Keratinocyte (primary cell): ENCODE data around the gene CHCHD6. TPM values are rescaled to one million over a fixed set of nuclear protein-coding genes. Genes with fewer than 3 reads are reported as not detected.

Source experiments
- DNase-seq: peaks from one replicate; pipeline ENCODE4 v3.0.0-alpha.2; 2011; ENCODE audit warnings: low read depth, missing footprints, low spot score
- FAIRE-seq: peaks from 2 replicates; lab custom pipeline; 2011; peaks lifted over from hg19 to GRCh38; lab: Jason Lieb, UNC
- H2AFZ ChIP-seq: 2 replicates; pipeline ENCODE4 v1.6.0; 2012; ENCODE audit warnings: low read length, control low read depth, inconsistent platforms; ENCODE audit not compliant: control insufficient read depth
- H3K27ac ChIP-seq: 2 replicates; pipeline ENCODE4 v1.5.1; 2011; ENCODE audit warnings: low read length; ENCODE audit not compliant: control insufficient read depth, insufficient read depth
- H3K27me3 ChIP-seq: 3 replicates; pipeline ENCODE4 v1.6.0; 2011; ENCODE audit warnings: low read length; ENCODE audit not compliant: control insufficient read depth, insufficient read depth; ENCODE audit errors: extremely low read depth
- H3K36me3 ChIP-seq, 2 experiments: 2 replicates in 1 of 2; 3 replicates in 1 of 2; pipeline ENCODE4 v1.5.1; 2011; ENCODE audit warnings: low read length in 2 of 2, mild to moderate bottlenecking in 1 of 2; ENCODE audit not compliant: control insufficient read depth in 2 of 2, insufficient read depth in 2 of 2; ENCODE audit errors: extremely low read depth in 1 of 2
- H3K4me1 ChIP-seq: 3 replicates; pipeline ENCODE4 v1.5.1; 2011; ENCODE audit warnings: low read length; ENCODE audit not compliant: control insufficient read depth, insufficient read depth; ENCODE audit errors: extremely low read depth
- H3K4me2 ChIP-seq: 3 replicates; pipeline ENCODE4 v1.6.0; 2011; ENCODE audit warnings: low read depth, low read length; ENCODE audit not compliant: control insufficient read depth, insufficient read depth; ENCODE audit errors: extremely low read depth
- H3K4me3 ChIP-seq, 3 experiments: fragments of 200-600 bp in 1 of 3; sonication (generic) in 1 of 3; 2 replicates in 2 of 3; 3 replicates in 1 of 3; pipeline ENCODE4 v1.5.1; 2011 to 2016; ENCODE audit warnings: low read length in 3 of 3, mild to moderate bottlenecking in 3 of 3, control low read depth in 2 of 3, inconsistent platforms in 1 of 3, low read depth in 1 of 3, mixed read lengths in 1 of 3, mixed run types in 1 of 3, moderate library complexity in 1 of 3; ENCODE audit not compliant: control insufficient read depth in 2 of 3, insufficient read depth in 2 of 3; ENCODE audit errors: extremely low read depth in 1 of 3
- H3K79me2 ChIP-seq: 2 replicates; pipeline ENCODE4 v1.6.0; 2012; ENCODE audit warnings: low read length; ENCODE audit not compliant: control insufficient read depth, insufficient read depth
- H3K9ac ChIP-seq: 3 replicates; pipeline ENCODE4 v1.6.0; 2011; ENCODE audit warnings: low read length; ENCODE audit not compliant: control insufficient read depth, insufficient read depth; ENCODE audit errors: extremely low read depth
- H3K9me1 ChIP-seq: 3 replicates; pipeline ENCODE4 v1.6.0; 2011; ENCODE audit warnings: low read length; ENCODE audit not compliant: control insufficient read depth, insufficient read depth; ENCODE audit errors: extremely low read depth
- H3K9me3 ChIP-seq: 2 replicates; pipeline ENCODE4 v1.5.1; 2012; ENCODE audit warnings: low read depth, low read length; ENCODE audit not compliant: control insufficient read depth
- H4K20me1 ChIP-seq: 3 replicates; pipeline ENCODE4 v1.6.0; 2011; ENCODE audit warnings: low read length; ENCODE audit not compliant: control insufficient read depth, insufficient read depth; ENCODE audit errors: extremely low read depth
- CTCF ChIP-seq, 3 experiments: IDR thresholded peaks in 1 of 3; conservative IDR thresholded peaks in 1 of 3; optimal IDR thresholded peaks in 1 of 3; 2 replicates in 2 of 3; 3 replicates in 1 of 3; pipeline versions ENCODE3 to v1.5.1; 2011; ENCODE audit warnings: low read length in 3 of 3, mild to moderate bottlenecking in 3 of 3, moderate library complexity in 2 of 3, control low read depth in 1 of 3, inconsistent platforms in 1 of 3; ENCODE audit not compliant: insufficient read depth in 2 of 3; ENCODE audit errors: extremely low read depth in 1 of 3
- EZH2 ChIP-seq: IDR thresholded peaks from one replicate; pipeline ENCODE4 v1.6.1; 2012; ENCODE audit warnings: inconsistent platforms, mild to moderate bottlenecking, low read length, moderate library complexity
- dilution Hi-C: fragments of 300-500 bp; cut with MboI; formaldehyde crosslinking; loops from one replicate; pipeline ENCODE4 v1.7.0; 2020; ENCODE audit warnings: low sequenced_read_pairs; ENCODE audit not compliant: extremely low pct_ligation_motif_present
- polyA plus RNA-seq, 5 experiments: library from polyadenylated mRNA; depleted of rRNA in 3 of 5; stranded (reverse) in 3 of 5; stranded (forward) in 1 of 5; unstranded in 1 of 5; fragments of >200 nt; gene quantifications; 1 replicate in 1 of 5; 2 replicates in 3 of 5; 3 replicates in 1 of 5; pipeline versions ENCODE4 v1.2.1 to v1.2.3, GENCODE V29; 2011 to 2012; ENCODE audit warnings: missing spikeins in 2 of 5, low read depth in 1 of 5, low replicate concordance in 1 of 5

Gene CHCHD6
- polyA plus RNA-seq, 1 donor (not counting 4 experiments of a cell fraction or from before 2014, with no cell fraction given), result 21.7 TPM

DNA sequence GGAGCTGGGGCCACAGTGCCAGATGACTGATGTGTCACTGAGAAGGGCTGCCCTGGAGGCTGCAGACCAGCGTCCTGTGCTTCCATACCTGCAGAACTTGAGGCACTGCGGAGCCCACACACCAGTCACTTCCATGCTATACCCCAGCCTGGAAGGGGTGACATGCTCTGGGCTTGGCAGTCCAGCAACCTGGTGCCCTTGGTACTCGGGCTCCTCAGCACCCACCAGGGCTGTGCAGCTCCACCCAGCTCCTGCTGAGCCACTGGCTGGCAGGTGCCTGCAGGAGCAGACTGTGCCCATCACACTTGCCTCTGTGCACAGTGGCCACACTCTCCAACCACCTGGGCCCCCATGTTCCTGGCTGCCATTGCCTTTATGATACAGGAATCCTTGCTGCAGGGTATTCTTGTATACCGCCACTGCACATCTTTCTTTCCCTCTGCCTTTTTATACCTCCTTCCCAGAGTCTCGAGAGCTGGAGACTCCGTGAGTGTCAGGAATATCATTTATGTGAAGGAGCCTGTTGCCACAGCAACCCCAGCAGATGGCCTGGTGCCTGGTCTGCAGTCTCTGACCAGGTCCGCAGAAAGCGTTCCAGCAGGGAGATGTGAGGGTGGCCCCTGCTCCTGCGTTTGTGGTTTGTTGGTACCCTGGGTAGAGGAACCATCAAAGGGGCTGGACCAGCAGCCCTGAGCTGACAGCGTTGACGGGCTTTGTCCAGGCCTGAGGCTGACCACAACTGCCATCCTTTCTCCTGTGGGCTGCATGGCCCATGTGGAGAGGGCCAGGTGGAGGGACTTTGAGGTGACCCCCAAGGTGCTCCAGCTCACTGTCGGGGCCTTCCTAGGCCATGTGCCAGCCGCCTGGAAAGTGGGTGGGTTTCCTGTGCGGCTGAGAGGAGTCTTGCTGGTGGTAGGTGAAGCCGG is 185.5 kb downstream of the CHCHD6 start:
- Histone ChIP-seq H3K9me1 (no peaks in the 10 kb centered on the region), H3K27ac (no peak overlapping the region), H3K9me3 (no peaks in the 10 kb centered on the region), H4K20me1 (no peaks in the 10 kb centered on the region), H3K79me2 (no peaks in the 10 kb centered on the region), H3K4me1 (peaks cover 6% of the 10 kb centered on the region), H2AFZ (no peak overlapping the region), H3K27me3 (no peaks in the 10 kb centered on the region), H3K4me3 (no peak overlapping the region), H3K36me3 (peaks cover 0 to 4% of the 10 kb centered on the region in 2 experiments), H3K4me2 (no peak overlapping the region), H3K9ac (no peak overlapping the region)
- dilution Hi-C loops, result no loop called here
- DNase-seq (no peak), FAIRE-seq (no peak)
- TF ChIP-seq EZH2 (no peak), CTCF (optimal IDR thresholded peaks at IDR 0.05 in 1 of 3, IDR thresholded peaks at IDR 0.05 in 1 of 3, conservative IDR thresholded peaks at IDR 0.05 in 1 of 3; ENCODE audit: extremely low read depth in 1 of 3, insufficient read depth in 2 of 3, low read length in 3 of 3) (no peak)

DNA sequence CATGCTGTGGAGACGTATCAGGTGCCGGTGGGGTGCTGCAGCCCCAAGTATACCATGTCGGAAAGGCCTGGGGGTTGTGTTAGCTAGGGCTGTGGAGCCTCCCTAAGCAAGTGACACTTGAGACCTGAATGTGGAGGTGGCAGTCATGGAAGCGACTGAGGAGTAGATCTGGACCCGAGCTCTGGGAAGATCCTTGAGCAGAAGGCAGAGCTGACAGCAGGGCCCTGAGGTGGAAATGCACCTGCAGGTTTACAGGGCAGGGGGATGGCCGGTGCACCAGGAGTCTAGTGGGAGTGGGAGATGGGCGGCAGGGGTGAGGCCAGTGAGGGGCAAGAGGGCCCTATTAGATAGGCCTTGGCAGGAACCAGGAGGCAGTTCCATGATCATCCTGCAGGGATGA is 187.1 kb downstream of the CHCHD6 start:
- Histone ChIP-seq H3K9me3 (no peaks in the 10 kb centered on the region), H3K4me3 (no peak overlapping the region), H3K27me3 (no peaks in the 10 kb centered on the region), H2AFZ (no peak overlapping the region), H3K4me1 (peaks cover 16% of the 10 kb centered on the region), H3K9me1 (peaks cover under 1% of the 10 kb centered on the region), H3K27ac (no peak overlapping the region), H3K36me3 (peaks cover 0 to 4% of the 10 kb centered on the region in 2 experiments), H4K20me1 (no peaks in the 10 kb centered on the region), H3K9ac (no peak overlapping the region), H3K79me2 (no peaks in the 10 kb centered on the region), H3K4me2 (no peak overlapping the region)
- TF ChIP-seq EZH2 (no peak), CTCF (optimal IDR thresholded peaks at IDR 0.05 in 1 of 3, IDR thresholded peaks at IDR 0.05 in 1 of 3, conservative IDR thresholded peaks at IDR 0.05 in 1 of 3; ENCODE audit: extremely low read depth in 1 of 3, insufficient read depth in 2 of 3, low read length in 3 of 3) (peak in 1 of 3 experiments; percentile 11)
- DNase-seq, result no peak
- FAIRE-seq, result no peak
- dilution Hi-C loops, result no loop called here
